K562 (cell line): Measurements from ENCODE around the gene CFAP97D2.

ENCODE experiments used
- BHLHE40 ChIP-seq: IDR thresholded peaks from 2 replicates; pipeline ENCODE4 v1.6.1; 2011; ENCODE audit warnings: low read length, improper control_type of control experiment
- CEBPB ChIP-seq: fragments of 450-650 bp; IDR thresholded peaks from 2 replicates; pipeline ENCODE4 v1.6.1; 2016; ENCODE audit warnings: missing genetic modification characterization, missing compliant biosample characterization
- POLR2AphosphoS5 ChIP-seq: IDR thresholded peaks from 2 replicates; pipeline ENCODE4 v1.6.1; 2011; ENCODE audit warnings: mild to moderate bottlenecking, low read depth, low read length, moderate library complexity; ENCODE audit not compliant: control insufficient read depth, insufficient read depth
- ZNF253 ChIP-seq: fragments of 250-450 bp; sonication (Bioruptor Pico); conservative IDR thresholded peaks from 2 replicates; pipeline ENCODE4 v1.6.1; 2021; ENCODE audit warnings: mild to moderate bottlenecking
- TF ChIP-seq, protein P1 (sequence below): sonication (generic); formaldehyde crosslinking; IDR thresholded peaks from 2 replicates; pipeline ENCODE4 v1.9.0; 2022; ENCODE audit warnings: mild to moderate bottlenecking, missing genetic modification reagents
- TF ChIP-seq, protein P2 (sequence below), 3 experiments: IDR thresholded peaks in 2 of 3; conservative IDR thresholded peaks in 1 of 3; 2 replicates each; pipeline ENCODE4 v1.5.1; 2011 to 2012; ENCODE audit warnings: low read length in 3 of 3, mild to moderate bottlenecking in 3 of 3, control low read depth in 2 of 3, improper control_type of control experiment in 1 of 3, inconsistent platforms in 1 of 3, low read depth in 1 of 3, mixed read lengths in 1 of 3, moderate library complexity in 1 of 3; ENCODE audit not compliant: insufficient read depth in 2 of 3
- TF ChIP-seq, protein P3 (sequence below): fragments of 200-600 bp; sonication (generic); IDR thresholded peaks from one replicate; pipeline ENCODE4 v1.6.1; 2012; ENCODE audit warnings: mild to moderate bottlenecking, low read depth, low read length, inconsistent platforms

DNA sequence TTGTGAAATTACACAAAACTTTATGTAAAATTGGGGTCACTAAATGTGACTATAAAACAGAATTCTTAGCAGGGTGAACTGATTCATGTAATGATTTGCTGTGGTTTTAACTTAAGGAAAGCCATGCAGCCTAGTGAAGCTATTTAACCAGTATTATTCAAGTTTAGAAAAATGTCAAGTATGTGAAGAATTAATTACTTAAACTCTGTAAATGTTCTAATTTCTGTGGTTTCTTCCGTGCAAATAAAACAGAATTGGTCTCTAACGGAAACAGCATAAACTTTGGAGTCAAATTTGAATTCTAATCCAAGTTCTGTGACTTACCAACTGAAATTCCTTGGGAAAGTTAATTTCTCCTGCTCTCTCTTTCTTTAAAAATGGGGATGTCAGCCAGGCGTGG, 69.0 kb downstream of the CFAP97D2 start:
- TF ChIP-seq, protein P1, sequence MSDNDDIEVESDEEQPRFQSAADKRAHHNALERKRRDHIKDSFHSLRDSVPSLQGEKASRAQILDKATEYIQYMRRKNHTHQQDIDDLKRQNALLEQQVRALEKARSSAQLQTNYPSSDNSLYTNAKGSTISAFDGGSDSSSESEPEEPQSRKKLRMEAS (CRISPR knock-in tag): no peak
- TF ChIP-seq POLR2AphosphoS5 (no peak), BHLHE40 (no peak), CEBPB (tag) (no peak), ZNF253 (CRISPR knock-in tag) (no peak)
- TF ChIP-seq, protein P2, sequence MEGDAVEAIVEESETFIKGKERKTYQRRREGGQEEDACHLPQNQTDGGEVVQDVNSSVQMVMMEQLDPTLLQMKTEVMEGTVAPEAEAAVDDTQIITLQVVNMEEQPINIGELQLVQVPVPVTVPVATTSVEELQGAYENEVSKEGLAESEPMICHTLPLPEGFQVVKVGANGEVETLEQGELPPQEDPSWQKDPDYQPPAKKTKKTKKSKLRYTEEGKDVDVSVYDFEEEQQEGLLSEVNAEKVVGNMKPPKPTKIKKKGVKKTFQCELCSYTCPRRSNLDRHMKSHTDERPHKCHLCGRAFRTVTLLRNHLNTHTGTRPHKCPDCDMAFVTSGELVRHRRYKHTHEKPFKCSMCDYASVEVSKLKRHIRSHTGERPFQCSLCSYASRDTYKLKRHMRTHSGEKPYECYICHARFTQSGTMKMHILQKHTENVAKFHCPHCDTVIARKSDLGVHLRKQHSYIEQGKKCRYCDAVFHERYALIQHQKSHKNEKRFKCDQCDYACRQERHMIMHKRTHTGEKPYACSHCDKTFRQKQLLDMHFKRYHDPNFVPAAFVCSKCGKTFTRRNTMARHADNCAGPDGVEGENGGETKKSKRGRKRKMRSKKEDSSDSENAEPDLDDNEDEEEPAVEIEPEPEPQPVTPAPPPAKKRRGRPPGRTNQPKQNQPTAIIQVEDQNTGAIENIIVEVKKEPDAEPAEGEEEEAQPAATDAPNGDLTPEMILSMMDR (IDR thresholded peaks at IDR 0.05 in 2 of 3, conservative IDR thresholded peaks at IDR 0.05 in 1 of 3; ENCODE audit: insufficient read depth in 2 of 3, low read depth in 1 of 3, low read length in 3 of 3): no peak
- TF ChIP-seq, protein P3, sequence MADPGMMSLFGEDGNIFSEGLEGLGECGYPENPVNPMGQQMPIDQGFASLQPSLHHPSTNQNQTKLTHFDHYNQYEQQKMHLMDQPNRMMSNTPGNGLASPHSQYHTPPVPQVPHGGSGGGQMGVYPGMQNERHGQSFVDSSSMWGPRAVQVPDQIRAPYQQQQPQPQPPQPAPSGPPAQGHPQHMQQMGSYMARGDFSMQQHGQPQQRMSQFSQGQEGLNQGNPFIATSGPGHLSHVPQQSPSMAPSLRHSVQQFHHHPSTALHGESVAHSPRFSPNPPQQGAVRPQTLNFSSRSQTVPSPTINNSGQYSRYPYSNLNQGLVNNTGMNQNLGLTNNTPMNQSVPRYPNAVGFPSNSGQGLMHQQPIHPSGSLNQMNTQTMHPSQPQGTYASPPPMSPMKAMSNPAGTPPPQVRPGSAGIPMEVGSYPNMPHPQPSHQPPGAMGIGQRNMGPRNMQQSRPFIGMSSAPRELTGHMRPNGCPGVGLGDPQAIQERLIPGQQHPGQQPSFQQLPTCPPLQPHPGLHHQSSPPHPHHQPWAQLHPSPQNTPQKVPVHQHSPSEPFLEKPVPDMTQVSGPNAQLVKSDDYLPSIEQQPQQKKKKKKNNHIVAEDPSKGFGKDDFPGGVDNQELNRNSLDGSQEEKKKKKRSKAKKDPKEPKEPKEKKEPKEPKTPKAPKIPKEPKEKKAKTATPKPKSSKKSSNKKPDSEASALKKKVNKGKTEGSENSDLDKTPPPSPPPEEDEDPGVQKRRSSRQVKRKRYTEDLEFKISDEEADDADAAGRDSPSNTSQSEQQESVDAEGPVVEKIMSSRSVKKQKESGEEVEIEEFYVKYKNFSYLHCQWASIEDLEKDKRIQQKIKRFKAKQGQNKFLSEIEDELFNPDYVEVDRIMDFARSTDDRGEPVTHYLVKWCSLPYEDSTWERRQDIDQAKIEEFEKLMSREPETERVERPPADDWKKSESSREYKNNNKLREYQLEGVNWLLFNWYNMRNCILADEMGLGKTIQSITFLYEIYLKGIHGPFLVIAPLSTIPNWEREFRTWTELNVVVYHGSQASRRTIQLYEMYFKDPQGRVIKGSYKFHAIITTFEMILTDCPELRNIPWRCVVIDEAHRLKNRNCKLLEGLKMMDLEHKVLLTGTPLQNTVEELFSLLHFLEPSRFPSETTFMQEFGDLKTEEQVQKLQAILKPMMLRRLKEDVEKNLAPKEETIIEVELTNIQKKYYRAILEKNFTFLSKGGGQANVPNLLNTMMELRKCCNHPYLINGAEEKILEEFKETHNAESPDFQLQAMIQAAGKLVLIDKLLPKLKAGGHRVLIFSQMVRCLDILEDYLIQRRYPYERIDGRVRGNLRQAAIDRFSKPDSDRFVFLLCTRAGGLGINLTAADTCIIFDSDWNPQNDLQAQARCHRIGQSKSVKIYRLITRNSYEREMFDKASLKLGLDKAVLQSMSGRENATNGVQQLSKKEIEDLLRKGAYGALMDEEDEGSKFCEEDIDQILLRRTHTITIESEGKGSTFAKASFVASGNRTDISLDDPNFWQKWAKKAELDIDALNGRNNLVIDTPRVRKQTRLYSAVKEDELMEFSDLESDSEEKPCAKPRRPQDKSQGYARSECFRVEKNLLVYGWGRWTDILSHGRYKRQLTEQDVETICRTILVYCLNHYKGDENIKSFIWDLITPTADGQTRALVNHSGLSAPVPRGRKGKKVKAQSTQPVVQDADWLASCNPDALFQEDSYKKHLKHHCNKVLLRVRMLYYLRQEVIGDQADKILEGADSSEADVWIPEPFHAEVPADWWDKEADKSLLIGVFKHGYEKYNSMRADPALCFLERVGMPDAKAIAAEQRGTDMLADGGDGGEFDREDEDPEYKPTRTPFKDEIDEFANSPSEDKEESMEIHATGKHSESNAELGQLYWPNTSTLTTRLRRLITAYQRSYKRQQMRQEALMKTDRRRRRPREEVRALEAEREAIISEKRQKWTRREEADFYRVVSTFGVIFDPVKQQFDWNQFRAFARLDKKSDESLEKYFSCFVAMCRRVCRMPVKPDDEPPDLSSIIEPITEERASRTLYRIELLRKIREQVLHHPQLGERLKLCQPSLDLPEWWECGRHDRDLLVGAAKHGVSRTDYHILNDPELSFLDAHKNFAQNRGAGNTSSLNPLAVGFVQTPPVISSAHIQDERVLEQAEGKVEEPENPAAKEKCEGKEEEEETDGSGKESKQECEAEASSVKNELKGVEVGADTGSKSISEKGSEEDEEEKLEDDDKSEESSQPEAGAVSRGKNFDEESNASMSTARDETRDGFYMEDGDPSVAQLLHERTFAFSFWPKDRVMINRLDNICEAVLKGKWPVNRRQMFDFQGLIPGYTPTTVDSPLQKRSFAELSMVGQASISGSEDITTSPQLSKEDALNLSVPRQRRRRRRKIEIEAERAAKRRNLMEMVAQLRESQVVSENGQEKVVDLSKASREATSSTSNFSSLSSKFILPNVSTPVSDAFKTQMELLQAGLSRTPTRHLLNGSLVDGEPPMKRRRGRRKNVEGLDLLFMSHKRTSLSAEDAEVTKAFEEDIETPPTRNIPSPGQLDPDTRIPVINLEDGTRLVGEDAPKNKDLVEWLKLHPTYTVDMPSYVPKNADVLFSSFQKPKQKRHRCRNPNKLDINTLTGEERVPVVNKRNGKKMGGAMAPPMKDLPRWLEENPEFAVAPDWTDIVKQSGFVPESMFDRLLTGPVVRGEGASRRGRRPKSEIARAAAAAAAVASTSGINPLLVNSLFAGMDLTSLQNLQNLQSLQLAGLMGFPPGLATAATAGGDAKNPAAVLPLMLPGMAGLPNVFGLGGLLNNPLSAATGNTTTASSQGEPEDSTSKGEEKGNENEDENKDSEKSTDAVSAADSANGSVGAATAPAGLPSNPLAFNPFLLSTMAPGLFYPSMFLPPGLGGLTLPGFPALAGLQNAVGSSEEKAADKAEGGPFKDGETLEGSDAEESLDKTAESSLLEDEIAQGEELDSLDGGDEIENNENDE: no peak
